ENCODE measurements around the gene BACE1-AS. TPM values are rescaled to one million over a fixed set of nuclear protein-coding genes. Genes with fewer than 3 reads are reported as not detected.

Gene BACE1-AS
- total and polyA plus RNA-seq, 2 of the 8 experiments (the other 6 are each of a cell fraction or from before 2014, with no cell fraction given): 14.9 to 17.4 TPM

GRCh38 chr11:117289795-117290194 is 1.4 kb upstream of the BACE1-AS start:
- H4K5ac ChIP-seq (ENCODE audit: insufficient read length, low read depth, low read length): no peak overlapping the region
- no peak for FAIRE-seq
- TF ChIP-seq MAX (IDR thresholded peaks at IDR 0.05) (no peak), RFX5 (IDR thresholded peaks at IDR 0.05; ENCODE audit: borderline replicate concordance, low read depth, low read length) (no peak), CBX8 (IDR thresholded peaks at IDR 0.05; ENCODE audit: borderline replicate concordance, low read depth, low read length) (no peak), RNF2 (IDR thresholded peaks at IDR 0.05; ENCODE audit: borderline replicate concordance, low read depth, low read length, missing control alignments, poor library complexity, severe bottlenecking) (no peak), RBBP5 (IDR thresholded peaks at IDR 0.05; ENCODE audit: borderline replicate concordance, low read depth, low read length) (no peak), FOSL1 (IDR thresholded peaks at IDR 0.05; ENCODE audit: insufficient read depth, low read depth, low read length) (no peak), SP4 (IDR thresholded peaks at IDR 0.05; ENCODE audit: low read length) (no peak), HDAC2 (IDR thresholded peaks at IDR 0.05; ENCODE audit: borderline replicate concordance in 1 of 2, low read depth in 2 of 2, low read length in 2 of 2) (no peak), KDM5A (IDR thresholded peaks at IDR 0.05; ENCODE audit: low read length) (no peak)

More at GRCh38 chr11:117289795-117290194, 1.4 kb upstream of the BACE1-AS start:
- Histone ChIP-seq H3K79me2 (ENCODE audit: control insufficient read depth in 1 of 2, insufficient read depth in 2 of 2, low read length in 2 of 2) (no peaks in the 10 kb centered on the region), H3K4me3 (ENCODE audit: extremely low read depth in 1 of 4, insufficient read depth in 2 of 4, low read depth in 3 of 4, low read length in 4 of 4) (no peak overlapping the region), H3K79me1 (ENCODE audit: low read depth, low read length) (no peaks in the 10 kb centered on the region), H2BK15ac (ENCODE audit: low read length) (no peak overlapping the region), H3K4ac (replicated peaks; ENCODE audit: insufficient read length, low read depth, low read length) (no peak overlapping the region), H3K18ac (ENCODE audit: extremely low read depth, low read length) (no peak overlapping the region), H3K4me1 (replicated peaks in 1 of 4; ENCODE audit: control insufficient read depth in 3 of 4, insufficient read depth in 4 of 4, low read length in 3 of 4) (no peaks in the 10 kb centered on the region), H3K9ac (replicated peaks in 1 of 4; ENCODE audit: extremely low read depth in 1 of 4, low read depth in 3 of 4, low read length in 3 of 4) (no peak overlapping the region), H3K23me2 (ENCODE audit: low read depth, low read length) (no peaks in the 10 kb centered on the region), H2BK120ac (replicated peaks; ENCODE audit: low read depth, low read length) (no peak overlapping the region), H3K4me2 (ENCODE audit: insufficient read depth in 1 of 2, low read depth in 2 of 2, low read length in 2 of 2) (no peak overlapping the region), H2BK12ac (ENCODE audit: low read depth, low read length) (no peak overlapping the region), H3K23ac (ENCODE audit: insufficient read length) (no peak overlapping the region), H4K91ac (replicated peaks; ENCODE audit: insufficient read length, low read length) (no peak overlapping the region), H2BK5ac (ENCODE audit: low read depth, low read length) (no peak overlapping the region), H3K14ac (ENCODE audit: insufficient read length) (no peak overlapping the region), H2AK5ac (ENCODE audit: low read depth, low read length) (no peak overlapping the region), H3K9me3 (ENCODE audit: insufficient read depth in 2 of 2, low read depth in 1 of 2, low read length in 1 of 2) (no peaks in the 10 kb centered on the region), H4K8ac (ENCODE audit: extremely low read depth, insufficient read depth, low read length) (no peak overlapping the region), H3K36me3 (ENCODE audit: control insufficient read depth in 2 of 4, insufficient read depth in 4 of 4, low read length in 3 of 4) (peaks cover 2 to 44% (median 22%) of the 10 kb centered on the region in 4 experiments; a peak in 7 of 8 replicates), H3K27ac (ENCODE audit: low read depth, low read length) (no peak overlapping the region), H3K56ac (replicated peaks; ENCODE audit: insufficient read length, low read depth, low read length) (no peak overlapping the region), H2AFZ (ENCODE audit: low read length) (no peak overlapping the region), H4K20me1 (replicated peaks in 1 of 2; ENCODE audit: control insufficient read depth in 1 of 2, insufficient read depth in 2 of 2, low read length in 2 of 2) (no peaks in the 10 kb centered on the region), H3K27me3 (replicated peaks in 1 of 4; ENCODE audit: control insufficient read depth in 3 of 4, extremely low read depth in 1 of 4, insufficient read depth in 3 of 4, low read length in 3 of 4) (no peaks in the 10 kb centered on the region), H2BK20ac (ENCODE audit: low read length) (no peak overlapping the region)
- ChIA-PET CTCF (ENCODE audit: partially characterized antibody) (interaction anchor here (1.1 kb wide), 1 partner anchor 190 kb away, joined by 3 read pairs; no protein-coding TSS in a partner anchor), POLR2A (ENCODE audit: partially characterized antibody) (no interaction called here)
- WGBS, 2 experiments (ENCODE audit: extremely low coverage in 1 of 2, insufficient coverage in 1 of 2, insufficient read length in 1 of 2, insufficient replicate concordance in 2 of 2, low coverage in 1 of 2, low lambda C conversion rate in 2 of 2, missing lambda C conversion rate in 1 of 2): 77% methylated on average over 1 of the region's 1 CpG; no CpG with 5 or more reads in 1 of the 2 experiments
- no peak for DNase-seq (ENCODE audit: low read depth in 1 of 2, low spot score in 2 of 2)
